Astrocyte (in vitro differentiated cells and primary cell): ENCODE results near the gene MCF2L2. TPM values are rescaled to one million over a fixed set of nuclear protein-coding genes. Genes with fewer than 3 reads are reported as not detected.
A peak's percentile ranks its signal among the peaks of the same experiment; 100 is the strongest.

Experiments
- DNase-seq: peaks from one replicate; pipeline ENCODE4 v3.0.0-alpha.2; 2010; ENCODE audit warnings: low read depth
- FAIRE-seq: peaks from 2 replicates; lab custom pipeline; 2011; peaks lifted over from hg19 to GRCh38; lab: Jason Lieb, UNC
- H2AFZ ChIP-seq: 2 replicates; pipeline ENCODE4 v1.6.0; 2012; ENCODE audit warnings: low read depth, low read length, inconsistent platforms
- H3K27ac ChIP-seq: 2 replicates; pipeline ENCODE4 v1.5.1; 2011; ENCODE audit warnings: low read depth, low read length, inconsistent platforms
- H3K27me3 ChIP-seq: 2 replicates; pipeline ENCODE4 v1.6.0; 2011; ENCODE audit warnings: low read length, inconsistent platforms; ENCODE audit not compliant: insufficient read depth
- H3K36me3 ChIP-seq: 2 replicates; pipeline ENCODE4 v1.5.1; 2011; ENCODE audit warnings: low read length, inconsistent platforms; ENCODE audit not compliant: insufficient read depth
- H3K4me1 ChIP-seq: 2 replicates; pipeline ENCODE4 v1.5.1; 2011; ENCODE audit warnings: low read length, inconsistent platforms; ENCODE audit not compliant: insufficient read depth
- H3K4me2 ChIP-seq: 2 replicates; pipeline ENCODE4 v1.6.0; 2012; ENCODE audit warnings: low read length, inconsistent platforms
- H3K4me3 ChIP-seq: 2 replicates; pipeline ENCODE4 v1.5.1; 2011; ENCODE audit warnings: low read depth, mild to moderate bottlenecking, low read length, inconsistent platforms; ENCODE audit not compliant: insufficient read depth
- H3K79me2 ChIP-seq: 2 replicates; pipeline ENCODE4 v1.6.0; 2012; ENCODE audit warnings: mild to moderate bottlenecking, low read length, inconsistent platforms; ENCODE audit not compliant: insufficient read depth
- H3K9ac ChIP-seq: 2 replicates; pipeline ENCODE4 v1.6.0; 2012; ENCODE audit warnings: mild to moderate bottlenecking, low read length, inconsistent platforms
- H3K9me3 ChIP-seq: 2 replicates; pipeline ENCODE4 v1.5.1; 2012; ENCODE audit warnings: low read depth, mild to moderate bottlenecking, low read length, inconsistent platforms; ENCODE audit not compliant: insufficient read depth
- H4K20me1 ChIP-seq: 2 replicates; pipeline ENCODE4 v1.6.0; 2012; ENCODE audit warnings: low read length, inconsistent platforms; ENCODE audit not compliant: insufficient read depth
- H3K27ac Mint-ChIP-seq: one replicate; pipeline ENCODE4 v1.8.0; 2021; ENCODE audit warnings: mild to moderate bottlenecking, mixed read lengths; ENCODE audit not compliant: unreplicated experiment
- H3K27me3 Mint-ChIP-seq: one replicate; pipeline ENCODE4 v1.8.0; 2021; ENCODE audit warnings: low read depth, mixed read lengths; ENCODE audit not compliant: unreplicated experiment
- H3K36me3 Mint-ChIP-seq: one replicate; pipeline ENCODE4 v1.8.0; 2021; ENCODE audit warnings: low read depth, mixed read lengths; ENCODE audit not compliant: unreplicated experiment
- H3K4me1 Mint-ChIP-seq: one replicate; pipeline ENCODE4 v1.8.0; 2021; ENCODE audit warnings: low read depth, mixed read lengths; ENCODE audit not compliant: unreplicated experiment
- H3K4me3 Mint-ChIP-seq: one replicate; pipeline ENCODE4 v1.8.0; 2021; ENCODE audit warnings: mild to moderate bottlenecking, moderate library complexity, mixed read lengths; ENCODE audit not compliant: unreplicated experiment
- H3K9me3 Mint-ChIP-seq: one replicate; pipeline ENCODE4 v1.8.0; 2021; ENCODE audit warnings: mild to moderate bottlenecking, mixed read lengths; ENCODE audit not compliant: unreplicated experiment
- EZH2 ChIP-seq: IDR thresholded peaks from 2 replicates; pipeline ENCODE4 v1.6.1; 2012; ENCODE audit warnings: mild to moderate bottlenecking, low read length, inconsistent platforms; ENCODE audit not compliant: insufficient read depth
- total RNA-seq: library from RNA; stranded (reverse); gene quantifications from 2 replicates; pipeline ENCODE4 v1.2.1, GENCODE V29; 2021
- TF ChIP-seq, protein P1 (sequence below): IDR thresholded peaks from 2 replicates; pipeline ENCODE4 v1.5.1; 2011; ENCODE audit warnings: low read depth, mild to moderate bottlenecking, inconsistent platforms, low read length, moderate library complexity; ENCODE audit not compliant: insufficient read depth

Gene MCF2L2
- total RNA-seq, 1 donor from 2014 or later: 0.89 TPM

DNA sequence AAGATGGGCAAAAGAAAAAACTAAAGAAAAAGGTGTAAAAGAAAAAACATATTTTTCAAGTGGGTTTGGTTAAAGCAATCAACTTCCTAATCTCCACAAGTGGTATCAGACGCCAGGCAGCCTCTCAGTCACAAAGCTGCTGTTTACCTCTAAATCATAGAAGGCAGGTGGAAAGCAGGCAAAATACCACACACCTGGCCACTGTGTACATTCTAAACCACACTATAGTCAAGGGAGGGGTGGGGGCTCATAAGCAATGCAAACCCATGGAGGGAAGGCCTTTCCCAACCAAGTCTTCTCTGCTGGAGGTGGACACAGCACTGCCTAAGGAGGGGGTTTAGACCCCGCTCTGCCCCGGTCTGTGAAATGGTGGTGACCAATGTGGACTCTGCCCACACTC, 50.4 kb downstream of the MCF2L2 start:
- Histone ChIP-seq H3K4me1 (peaks cover 5% of the 10 kb centered on the region), H2AFZ (no peak overlapping the region), H3K4me2 (no peak overlapping the region), H3K4me3 (no peak overlapping the region), H3K9me3 (no peaks in the 10 kb centered on the region), H4K20me1 (no peaks in the 10 kb centered on the region), H3K9ac (no peak overlapping the region), H3K27me3 (no peaks in the 10 kb centered on the region), H3K79me2 (no peaks in the 10 kb centered on the region), H3K36me3 (no peaks in the 10 kb centered on the region), H3K27ac (no peak overlapping the region)
- H3K27me3 Mint-ChIP-seq: peaks cover 7% of the 10 kb centered on the region
- peaks cover 10% of the 10 kb centered on the region for H3K4me1 Mint-ChIP-seq
- H3K36me3 Mint-ChIP-seq: no peaks in the 10 kb centered on the region
- H3K9me3 Mint-ChIP-seq: no peaks in the 10 kb centered on the region
- no peak overlapping the region for H3K27ac Mint-ChIP-seq
- DNase-seq (no peak), FAIRE-seq (no peak)
- TF ChIP-seq, protein P1, sequence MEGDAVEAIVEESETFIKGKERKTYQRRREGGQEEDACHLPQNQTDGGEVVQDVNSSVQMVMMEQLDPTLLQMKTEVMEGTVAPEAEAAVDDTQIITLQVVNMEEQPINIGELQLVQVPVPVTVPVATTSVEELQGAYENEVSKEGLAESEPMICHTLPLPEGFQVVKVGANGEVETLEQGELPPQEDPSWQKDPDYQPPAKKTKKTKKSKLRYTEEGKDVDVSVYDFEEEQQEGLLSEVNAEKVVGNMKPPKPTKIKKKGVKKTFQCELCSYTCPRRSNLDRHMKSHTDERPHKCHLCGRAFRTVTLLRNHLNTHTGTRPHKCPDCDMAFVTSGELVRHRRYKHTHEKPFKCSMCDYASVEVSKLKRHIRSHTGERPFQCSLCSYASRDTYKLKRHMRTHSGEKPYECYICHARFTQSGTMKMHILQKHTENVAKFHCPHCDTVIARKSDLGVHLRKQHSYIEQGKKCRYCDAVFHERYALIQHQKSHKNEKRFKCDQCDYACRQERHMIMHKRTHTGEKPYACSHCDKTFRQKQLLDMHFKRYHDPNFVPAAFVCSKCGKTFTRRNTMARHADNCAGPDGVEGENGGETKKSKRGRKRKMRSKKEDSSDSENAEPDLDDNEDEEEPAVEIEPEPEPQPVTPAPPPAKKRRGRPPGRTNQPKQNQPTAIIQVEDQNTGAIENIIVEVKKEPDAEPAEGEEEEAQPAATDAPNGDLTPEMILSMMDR: no peak
- TF ChIP-seq EZH2: no peak
- H3K4me3 Mint-ChIP-seq: no peak overlapping the region

DNA sequence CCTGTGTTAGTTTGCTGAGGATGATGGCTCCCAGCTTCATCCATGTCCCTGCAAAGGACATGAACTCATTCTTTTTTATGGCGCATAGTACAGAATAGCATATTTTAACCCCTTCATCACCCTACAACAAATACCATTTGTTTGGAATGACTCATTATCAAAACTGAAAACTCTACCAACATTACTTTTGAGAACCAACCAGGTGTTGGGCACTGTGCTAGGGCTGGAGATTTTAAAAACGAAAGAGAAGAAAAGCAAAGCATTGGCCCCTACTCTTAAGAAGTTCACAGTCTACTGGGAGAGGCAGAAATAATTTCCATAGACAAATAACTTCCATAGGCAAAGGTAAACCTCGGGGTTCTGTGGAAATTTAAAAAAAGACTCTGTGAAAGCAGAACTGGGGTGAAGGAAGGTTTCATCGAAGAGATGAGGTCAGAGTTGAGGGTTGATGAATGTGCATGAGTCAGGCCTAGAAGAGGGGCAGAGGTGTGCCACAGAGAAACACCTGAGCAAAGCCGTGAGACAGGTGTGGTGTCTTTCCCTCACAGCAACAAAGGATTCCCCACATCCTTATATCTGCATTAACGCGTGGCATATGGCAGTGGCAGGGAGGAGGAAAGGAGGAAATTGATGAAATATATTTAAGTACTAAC, 51.0 kb downstream of the MCF2L2 start:
- Histone ChIP-seq H3K27me3 (no peaks in the 10 kb centered on the region), H3K27ac (no peak overlapping the region), H3K4me1 (peaks cover 5% of the 10 kb centered on the region), H4K20me1 (no peaks in the 10 kb centered on the region), H3K36me3 (no peaks in the 10 kb centered on the region), H3K9me3 (no peaks in the 10 kb centered on the region), H3K4me3 (no peak overlapping the region), H2AFZ (no peak overlapping the region), H3K79me2 (no peaks in the 10 kb centered on the region), H3K4me2 (peak overlapping the region; percentile 0), H3K9ac (no peak overlapping the region)
- H3K36me3 Mint-ChIP-seq: no peaks in the 10 kb centered on the region
- FAIRE-seq: no peak
- peaks cover 7% of the 10 kb centered on the region for H3K27me3 Mint-ChIP-seq
- H3K27ac Mint-ChIP-seq: no peak overlapping the region
- no peak for TF ChIP-seq EZH2
- TF ChIP-seq, protein P1: no peak
- H3K9me3 Mint-ChIP-seq: no peaks in the 10 kb centered on the region
- peaks cover 10% of the 10 kb centered on the region for H3K4me1 Mint-ChIP-seq
- DNase-seq: no peak
- H3K4me3 Mint-ChIP-seq: no peak overlapping the region

DNA sequence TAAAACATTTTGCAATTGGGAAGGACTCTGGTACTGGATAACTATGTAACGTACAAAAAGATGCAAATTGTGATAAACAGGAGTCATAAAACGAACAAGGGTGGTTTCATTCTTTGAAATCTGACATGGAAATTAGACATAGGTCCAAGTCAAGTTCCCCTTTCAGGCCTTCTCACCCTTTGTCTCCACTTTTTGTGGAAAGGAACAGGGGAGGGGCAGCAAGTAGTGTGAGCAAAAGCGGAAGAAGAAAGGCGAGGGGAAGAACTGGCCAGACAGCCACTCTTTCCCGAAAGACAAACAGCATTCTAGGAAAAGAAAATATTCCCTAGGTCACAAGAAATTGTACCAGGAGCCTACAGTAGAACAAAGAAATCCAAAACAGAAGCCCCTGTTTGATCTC, 52.6 kb downstream of the MCF2L2 start:
- H3K27ac Mint-ChIP-seq: no peak overlapping the region
- Histone ChIP-seq H3K36me3 (no peaks in the 10 kb centered on the region), H3K79me2 (no peaks in the 10 kb centered on the region), H3K27me3 (no peaks in the 10 kb centered on the region), H3K9ac (no peak overlapping the region), H4K20me1 (no peaks in the 10 kb centered on the region), H3K4me2 (no peak overlapping the region), H3K4me1 (peaks cover 12% of the 10 kb centered on the region), H3K27ac (no peak overlapping the region), H3K9me3 (no peaks in the 10 kb centered on the region), H3K4me3 (no peak overlapping the region), H2AFZ (no peak overlapping the region)
- H3K36me3 Mint-ChIP-seq: no peaks in the 10 kb centered on the region
- DNase-seq (no peak), FAIRE-seq (no peak)
- H3K4me1 Mint-ChIP-seq: peaks cover 12% of the 10 kb centered on the region
- H3K27me3 Mint-ChIP-seq: peaks cover 7% of the 10 kb centered on the region
- no peak for TF ChIP-seq EZH2
- TF ChIP-seq, protein P1: no peak
- no peaks in the 10 kb centered on the region for H3K9me3 Mint-ChIP-seq
- no peak overlapping the region for H3K4me3 Mint-ChIP-seq
